DLD1 (cell line): Measurements from ENCODE around the gene TPRG1.

Source experiments
- in situ Hi-C: cut with HindIII; loops from 2 replicates; pipeline ENCODE4 v1.10.0; 2017; ENCODE audit warnings: low sequenced_read_pairs

Gene TPRG1

GRCh38 chr3:189349772-189350171, 178.0 kb downstream of the TPRG1 start:
- in situ Hi-C loops, result no loop called here

- in situ Hi-C loops, result no loop called here
These were observed 181.7 kb downstream of the TPRG1 start for GRCh38 chr3:189353318-189353965.

- in situ Hi-C loops, result no loop called here
These were observed 182.5 kb downstream of the TPRG1 start for GRCh38 chr3:189353988-189354889.

- in situ Hi-C loops, result no loop called here
These were observed 183.3 kb downstream of the TPRG1 start for GRCh38 chr3:189355115-189355480.

GRCh38 chr3:189355481-189356201, 183.9 kb downstream of the TPRG1 start:
- in situ Hi-C loops, result no loop called here

GRCh38 chr3:189360291-189360690, 188.5 kb downstream of the TPRG1 start:
- in situ Hi-C loops, result no loop called here

- in situ Hi-C loops, result no loop called here
These were observed 189.5 kb downstream of the TPRG1 start for GRCh38 chr3:189361103-189361835.

GRCh38 chr3:189363590-189364255, 192.0 kb downstream of the TPRG1 start:
- in situ Hi-C loops, result no loop called here

- in situ Hi-C loops, result no loop called here
These were observed 194.1 kb downstream of the TPRG1 start for GRCh38 chr3:189365609-189366564.

GRCh38 chr3:189368384-189368783, 196.6 kb downstream of the TPRG1 start:
- in situ Hi-C loops, result no loop called here

GRCh38 chr3:189369636-189370035, 197.9 kb downstream of the TPRG1 start:
- in situ Hi-C loops, result no loop called here

- in situ Hi-C loops, result no loop called here
These were observed 200.5 kb downstream of the TPRG1 start for GRCh38 chr3:189372243-189372642.
